HG03521 (cell line): ENCODE measurements around the gene SIPA1L3.

ENCODE experiments used
- ATAC-seq: cut with Tn5 transposase; IDR thresholded peaks from one replicate; pipeline ENCODE4 v1.9.1; 2021; ENCODE audit warnings: mild to moderate bottlenecking, moderate library complexity; ENCODE audit not compliant: unreplicated experiment

SIPA1L3 gene

DNA sequence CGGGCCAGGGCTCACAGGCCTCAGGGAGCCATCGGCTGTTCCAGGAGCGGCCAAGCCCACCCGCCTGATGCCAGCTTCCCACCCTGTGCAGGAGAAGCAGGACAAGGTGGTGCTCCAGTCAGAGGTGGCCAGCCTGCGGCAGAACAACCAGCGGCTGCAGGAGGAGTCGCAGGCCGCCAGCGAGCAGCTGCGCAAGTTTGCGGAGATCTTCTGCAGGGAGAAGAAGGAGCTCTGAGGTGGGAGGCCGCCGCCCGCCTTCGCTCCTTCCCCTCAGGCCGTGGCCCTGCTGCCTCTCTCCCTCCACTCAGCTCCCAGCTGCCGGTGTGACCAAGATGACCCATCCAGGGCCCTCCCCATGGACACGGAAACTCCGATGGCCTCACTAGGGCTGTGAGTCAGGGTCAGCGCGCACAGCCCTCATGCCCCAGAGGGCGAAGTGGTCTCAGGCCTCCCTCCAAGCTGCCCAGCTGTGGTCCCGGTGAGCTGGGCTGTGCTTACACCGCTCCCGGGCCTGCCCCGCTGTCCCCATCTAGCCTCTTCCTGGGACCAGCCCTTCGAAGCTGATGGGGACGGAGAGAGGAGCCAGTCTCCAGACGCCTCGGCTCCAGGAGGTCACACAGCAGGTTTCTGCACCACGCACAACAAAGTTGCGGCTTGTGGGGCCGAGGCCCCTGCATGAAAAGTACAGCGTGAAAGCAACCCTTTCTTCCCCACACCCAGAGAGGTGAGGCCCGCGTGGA is 299.2 kb downstream of the SIPA1L3 start:
- no peak for ATAC-seq

DNA sequence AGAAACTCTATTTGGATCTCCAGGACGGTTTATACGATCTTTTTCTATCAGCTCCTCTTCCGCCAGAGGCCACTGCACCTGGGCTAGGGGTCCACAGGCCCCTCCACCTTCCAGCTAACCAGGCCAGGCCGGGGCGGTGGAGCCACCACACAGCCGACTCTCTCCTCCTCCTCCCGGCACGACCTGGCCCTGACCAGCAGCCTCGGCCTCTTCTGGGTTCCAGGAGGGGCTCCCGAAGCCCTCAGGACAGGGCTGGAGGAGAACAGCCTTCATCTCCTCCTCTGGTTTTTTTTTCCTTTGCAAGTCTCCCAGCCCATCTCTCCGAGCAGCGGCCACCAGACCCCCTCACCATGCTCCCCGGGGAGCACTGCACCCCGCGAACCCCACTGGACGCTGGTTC is 299.9 kb downstream of the SIPA1L3 start:
- ATAC-seq: no peak

- no peak for ATAC-seq
Measured at GRCh38 chr19:38207543-38207942, 300.5 kb downstream of the SIPA1L3 start.

- no peak for ATAC-seq
Measured at GRCh38 chr19:38208571-38208970, 301.6 kb downstream of the SIPA1L3 start.

DNA sequence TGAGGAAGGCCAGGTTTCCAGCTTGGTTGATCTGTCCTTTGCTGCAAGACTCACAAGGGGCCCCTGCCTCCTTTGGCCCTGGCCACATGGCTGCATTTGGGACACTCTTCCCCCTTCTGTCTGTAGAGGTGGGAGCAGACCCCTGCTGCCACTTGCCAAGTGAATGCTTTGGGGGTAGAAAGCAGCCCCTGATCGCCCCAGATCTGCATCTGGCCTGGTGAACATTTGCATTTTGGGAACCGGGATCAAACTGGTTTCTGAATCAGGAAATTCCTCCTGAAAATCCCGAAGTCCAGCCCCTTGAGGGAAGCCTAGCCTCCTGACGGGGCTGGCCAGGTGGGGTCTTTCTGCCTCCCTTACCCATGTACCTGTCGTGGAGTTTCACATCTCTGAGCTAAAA is 302.1 kb downstream of the SIPA1L3 start:
- ATAC-seq: no peak

- no peak for ATAC-seq
Measured at GRCh38 chr19:38209671-38210457, 302.9 kb downstream of the SIPA1L3 start.

- ATAC-seq: no peak
Measured at GRCh38 chr19:38210458-38210987, 303.5 kb downstream of the SIPA1L3 start.

DNA sequence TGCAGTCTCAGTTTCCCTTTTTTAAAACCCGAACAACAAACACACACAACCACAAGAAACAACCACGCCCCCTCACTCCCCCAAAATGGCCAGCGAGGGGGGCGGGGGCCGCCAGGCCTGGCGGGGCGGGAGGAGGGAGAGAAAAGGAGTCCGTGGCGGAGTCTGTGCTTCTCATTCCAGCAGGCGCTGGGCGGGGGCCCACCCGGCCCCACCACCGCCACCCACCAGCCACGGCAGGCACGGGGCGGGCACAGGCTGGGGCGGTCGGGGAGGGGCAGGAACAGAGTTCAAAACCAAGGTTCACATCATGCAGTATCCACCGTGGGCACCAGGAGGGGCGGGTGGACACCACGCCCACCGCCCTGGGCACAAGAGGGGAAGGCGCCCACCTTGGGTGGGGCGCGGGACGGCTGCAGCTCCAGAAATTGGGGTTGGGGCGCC is 304.2 kb downstream of the SIPA1L3 start:
- ATAC-seq: no peak

DNA sequence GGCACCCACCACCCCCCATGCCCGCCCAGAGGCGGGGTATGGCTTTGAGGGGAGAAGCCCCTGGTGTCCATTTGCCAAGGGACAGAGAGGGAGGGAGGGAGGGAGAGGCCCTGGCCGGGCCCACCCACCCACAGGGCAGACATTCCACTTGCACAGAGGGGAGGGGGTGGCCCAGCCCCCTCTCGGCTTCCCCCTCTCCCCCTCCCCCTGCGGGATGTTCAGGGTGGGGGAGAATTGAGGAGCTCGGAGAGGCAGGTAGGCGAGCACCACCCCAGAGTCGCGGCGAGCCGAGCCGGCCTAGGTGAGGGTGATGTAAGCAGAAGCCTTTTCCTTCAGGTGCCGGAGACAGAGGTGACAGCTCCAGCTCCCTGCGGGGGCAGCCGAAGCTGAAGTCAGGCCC is 304.8 kb downstream of the SIPA1L3 start:
- no peak for ATAC-seq

- ATAC-seq: no peak
Measured at GRCh38 chr19:38213469-38213868, 306.5 kb downstream of the SIPA1L3 start.

GRCh38 chr19:38213911-38214625 is 307.1 kb downstream of the SIPA1L3 start:
- no peak for ATAC-seq

GRCh38 chr19:38216785-38217641 is 310.0 kb downstream of the SIPA1L3 start:
- ATAC-seq: no peak

DNA sequence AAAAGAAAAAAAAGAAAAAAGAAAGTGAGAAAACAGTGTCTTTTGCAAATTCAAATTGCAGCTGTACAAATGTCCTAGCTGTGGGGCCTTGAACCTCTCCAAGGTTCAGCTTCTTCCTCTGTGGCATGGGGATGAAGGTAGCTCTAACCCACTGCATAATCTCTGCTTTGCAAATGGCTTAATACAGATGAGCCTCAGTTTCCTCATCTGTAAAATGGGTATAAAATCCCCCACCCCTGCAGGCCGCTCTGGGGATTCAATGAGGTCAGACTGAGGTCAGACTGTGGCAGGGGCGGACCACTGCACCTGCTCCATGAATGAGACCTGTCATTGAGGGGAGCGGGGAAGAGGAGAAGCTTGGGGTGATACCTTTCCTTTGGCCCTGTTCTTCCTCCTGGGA is 311.2 kb downstream of the SIPA1L3 start:
- no peak for ATAC-seq

DNA sequence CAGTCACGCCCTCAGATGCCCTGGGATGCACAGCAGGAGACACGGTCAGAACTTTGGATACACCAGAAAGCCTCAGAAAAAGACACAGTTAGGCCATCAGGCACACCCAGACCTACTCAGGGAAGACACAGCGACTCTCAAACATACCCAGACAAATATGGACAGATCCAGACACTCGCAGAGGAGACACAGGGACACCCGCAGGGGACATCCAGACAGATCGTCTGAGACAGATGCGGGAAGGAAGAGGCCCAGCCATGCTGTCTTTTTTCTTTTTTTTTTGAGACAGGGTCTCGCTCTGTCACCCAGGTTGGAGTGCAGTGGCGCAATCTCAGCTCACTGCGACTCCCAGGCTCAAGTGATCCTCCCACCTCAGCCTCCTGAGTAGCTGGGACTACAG is 312.2 kb downstream of the SIPA1L3 start:
- ATAC-seq: no peak

DNA sequence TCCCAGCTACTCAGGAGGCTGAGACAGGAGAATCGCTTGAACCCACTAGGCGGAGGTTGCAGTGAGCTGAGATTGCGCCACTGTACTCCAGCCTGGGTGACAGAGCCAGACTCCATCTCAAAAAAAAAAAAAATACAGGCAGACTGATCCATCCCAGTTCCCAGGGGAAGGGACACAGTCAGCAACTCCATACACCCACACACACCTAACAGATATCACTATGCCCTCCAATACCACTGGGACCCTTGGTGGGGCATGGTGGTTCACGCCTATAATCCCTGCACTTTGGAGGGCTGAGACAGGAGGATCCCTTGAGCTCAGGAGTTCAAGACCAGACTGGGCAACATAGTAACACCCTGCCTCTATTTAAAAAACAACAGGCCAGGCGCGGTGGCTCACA is 314.4 kb downstream of the SIPA1L3 start:
- no peak for ATAC-seq

DNA sequence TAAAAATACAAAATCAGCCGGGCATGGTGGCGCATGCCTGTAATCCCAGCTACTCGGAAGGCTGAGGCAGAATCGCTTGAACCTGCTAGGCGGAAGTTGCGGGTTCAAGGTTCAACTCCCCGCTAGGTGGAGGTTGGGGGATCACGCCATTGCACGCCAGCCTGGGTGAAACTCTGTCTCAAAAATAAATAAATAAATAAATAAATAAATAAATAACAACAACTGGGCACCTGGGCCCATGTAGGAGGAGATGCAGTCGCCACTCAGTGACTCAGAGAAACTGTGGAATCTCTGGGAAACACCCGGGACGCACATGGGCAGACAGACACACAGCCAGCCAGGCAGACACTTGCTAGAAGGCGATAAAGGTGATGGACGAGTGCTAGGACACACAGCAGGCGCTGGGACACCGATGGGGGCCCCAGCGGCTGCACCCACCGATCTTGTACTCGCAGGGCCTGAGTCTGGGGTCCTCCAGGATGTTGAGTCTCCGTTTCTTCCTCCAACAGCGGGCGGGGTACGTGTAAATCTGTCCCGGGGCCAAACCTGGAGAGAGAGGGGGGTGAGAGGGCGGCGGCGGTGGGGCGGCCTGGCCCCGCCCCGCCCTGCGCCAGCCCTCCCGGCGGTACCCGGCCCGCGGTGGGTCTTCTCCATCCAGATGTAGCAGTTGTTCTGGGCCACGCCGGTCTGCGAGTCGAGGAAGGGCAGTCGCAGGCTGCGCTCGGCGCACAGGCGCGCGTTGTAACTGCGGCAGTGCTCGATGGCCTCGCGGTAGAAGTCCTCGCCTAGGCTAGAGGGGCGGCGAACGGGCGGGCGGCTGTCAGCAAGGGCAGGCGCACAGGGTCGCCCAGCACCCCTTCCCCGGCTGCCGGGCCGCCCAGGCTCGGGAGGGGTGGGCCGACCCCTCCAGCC is 315.2 kb downstream of the SIPA1L3 start:
- no peak for ATAC-seq

GRCh38 chr19:38223119-38223523 is 316.1 kb downstream of the SIPA1L3 start:
- ATAC-seq: no peak

DNA sequence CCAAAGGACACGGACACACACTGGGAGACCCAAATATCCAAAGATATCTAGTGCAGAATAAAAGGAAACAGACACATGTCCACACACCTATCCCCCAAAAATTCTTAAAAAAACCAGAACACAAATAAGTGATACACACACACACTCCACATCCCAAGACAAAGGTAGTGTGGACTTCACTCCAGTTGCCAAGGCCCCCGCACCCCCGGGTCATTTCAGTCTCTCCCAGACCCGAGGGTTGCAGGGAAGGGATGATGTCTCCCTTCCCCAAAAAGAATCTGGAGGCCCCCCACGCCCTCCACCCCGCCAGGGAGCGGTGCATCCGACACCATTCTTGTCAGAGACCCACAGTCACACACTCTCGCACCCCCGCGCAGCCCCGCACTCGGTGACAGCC is 316.6 kb downstream of the SIPA1L3 start:
- no peak for ATAC-seq
